GM21360 (cell line): ENCODE measurements around the gene MRS2.

Experiments used
- ATAC-seq: cut with Tn5 transposase; IDR thresholded peaks from one replicate; pipeline ENCODE4 v1.9.1; 2021; ENCODE audit warnings: mild to moderate bottlenecking, moderate library complexity; ENCODE audit not compliant: unreplicated experiment

The MRS2 gene

GRCh38 chr6:24429146-24429545 is 26.4 kb downstream of the MRS2 start:
- ATAC-seq: no peak

GRCh38 chr6:24430086-24430485 is 27.4 kb downstream of the MRS2 start:
- ATAC-seq: no peak

GRCh38 chr6:24431045-24431451 is 28.3 kb downstream of the MRS2 start:
- ATAC-seq: no peak

GRCh38 chr6:24432611-24433010 is 29.9 kb downstream of the MRS2 start:
- ATAC-seq: no peak

- ATAC-seq: no peak
These were observed 34.2 kb downstream of the MRS2 start for GRCh38 chr6:24436979-24437378.

- no peak for ATAC-seq
These were observed 37.3 kb downstream of the MRS2 start for GRCh38 chr6:24439858-24440539.

- no peak for ATAC-seq
These were observed 38.3 kb downstream of the MRS2 start for GRCh38 chr6:24440897-24441598.

- ATAC-seq: no peak
These were observed 38.8 kb downstream of the MRS2 start for GRCh38 chr6:24441599-24441904.

- ATAC-seq: no peak
These were observed 41.9 kb downstream of the MRS2 start for GRCh38 chr6:24444588-24444987.

GRCh38 chr6:24445704-24446103 is 43.0 kb downstream of the MRS2 start:
- no peak for ATAC-seq

GRCh38 chr6:24446670-24447069 is 43.9 kb downstream of the MRS2 start:
- no peak for ATAC-seq

GRCh38 chr6:24448396-24448795 is 45.7 kb downstream of the MRS2 start:
- no peak for ATAC-seq

- no peak for ATAC-seq
These were observed 46.2 kb downstream of the MRS2 start for GRCh38 chr6:24448828-24449525.

GRCh38 chr6:24451581-24452388 is 49.0 kb downstream of the MRS2 start:
- no peak for ATAC-seq

GRCh38 chr6:24453921-24454320 is 51.2 kb downstream of the MRS2 start:
- no peak for ATAC-seq

GRCh38 chr6:24454452-24454851 is 51.7 kb downstream of the MRS2 start:
- ATAC-seq: no peak

GRCh38 chr6:24455061-24455460 is 52.3 kb downstream of the MRS2 start:
- no peak for ATAC-seq

GRCh38 chr6:24458134-24458533 is 55.4 kb downstream of the MRS2 start:
- ATAC-seq: no peak

- no peak for ATAC-seq
These were observed 56.2 kb downstream of the MRS2 start for GRCh38 chr6:24458941-24459340.

GRCh38 chr6:24460966-24461365 is 58.2 kb downstream of the MRS2 start:
- no peak for ATAC-seq

GRCh38 chr6:24464253-24465038 is 61.7 kb downstream of the MRS2 start:
- no peak for ATAC-seq
